HepG2 (cell line): ENCODE measurements around the gene NRL. TPM values are rescaled to one million over a fixed set of nuclear protein-coding genes. Genes with fewer than 3 reads are reported as not detected.
A peak's percentile ranks its signal among the peaks of the same experiment; 100 is the strongest.

Source experiments
- DRAP1 ChIP-seq: IDR thresholded peaks from 2 replicates; pipeline ENCODE4 v1.6.1; 2016; ENCODE audit warnings: missing genetic modification reagents, missing compliant biosample characterization
- ERF ChIP-seq: IDR thresholded peaks from 2 replicates; pipeline ENCODE4 v1.6.1; 2018; ENCODE audit warnings: missing biosample characterization, missing genetic modification reagents
- MAFG ChIP-seq: sonication (generic); formaldehyde crosslinking; IDR thresholded peaks from 2 replicates; pipeline ENCODE4 v1.5.1; 2020; ENCODE audit warnings: mild to moderate bottlenecking, missing genetic modification reagents
- PHF21A ChIP-seq: sonication (generic); formaldehyde crosslinking; IDR thresholded peaks from 2 replicates; pipeline ENCODE4 v1.5.0; 2020; ENCODE audit warnings: mild to moderate bottlenecking, missing genetic modification reagents
- RARA ChIP-seq: IDR thresholded peaks from 2 replicates; pipeline ENCODE4 v1.6.1; 2016; ENCODE audit warnings: missing genetic modification reagents, missing compliant biosample characterization
- TAF15 ChIP-seq: fragments of 200-400 bp; formaldehyde crosslinking; IDR thresholded peaks from one replicate; pipeline ENCODE4 v1.6.1; 2018; ENCODE audit warnings: mild to moderate bottlenecking, low read depth, low read length; ENCODE audit not compliant: poor library complexity, severe bottlenecking
- THAP9 ChIP-seq: sonication (generic); formaldehyde crosslinking; IDR thresholded peaks from 2 replicates; pipeline ENCODE4; 2020; ENCODE audit warnings: missing genetic modification reagents, mild to moderate bottlenecking, borderline replicate concordance
- ZFYVE20 ChIP-seq: sonication (generic); formaldehyde crosslinking; IDR thresholded peaks from 2 replicates; pipeline ENCODE4 v1.8.0; 2023; ENCODE audit warnings: low read depth, mild to moderate bottlenecking, moderate library complexity, missing genetic modification reagents, borderline replicate concordance
- ZNF281 ChIP-seq: sonication (generic); formaldehyde crosslinking; IDR thresholded peaks from 2 replicates; pipeline ENCODE4 v1.4.0; 2020; ENCODE audit warnings: missing genetic modification reagents, borderline replicate concordance
- ZNF513 ChIP-seq: sonication (generic); formaldehyde crosslinking; conservative IDR thresholded peaks from 2 replicates; pipeline ENCODE4 v1.5.0; 2020; ENCODE audit warnings: missing genetic modification reagents
- ZNF768 ChIP-seq: sonication (generic); formaldehyde crosslinking; IDR thresholded peaks from 2 replicates; pipeline ENCODE4 v1.4.0; 2020; ENCODE audit warnings: missing genetic modification reagents
- ZNF781 ChIP-seq: sonication (generic); formaldehyde crosslinking; IDR thresholded peaks from 2 replicates; pipeline ENCODE4 v1.5.1; 2020; ENCODE audit warnings: borderline replicate concordance, mild to moderate bottlenecking, missing genetic modification reagents; ENCODE audit errors: not compliant biosample characterization
- ZNF850 ChIP-seq: sonication (generic); formaldehyde crosslinking; conservative IDR thresholded peaks from 2 replicates; pipeline ENCODE4 v1.9.0; 2021; ENCODE audit warnings: mild to moderate bottlenecking, missing genetic modification reagents
- polyA plus RNA-seq, 8 experiments: library from polyadenylated mRNA; depleted of rRNA in 3 of 8; stranded (reverse) in 7 of 8; unstranded in 1 of 8; fragments of >200 nt; fragmentation: Illumina TruSeq in 4 of 8; extraction: Trizol in 4 of 8; gene quantifications; 2 replicates each; pipeline versions ENCODE4 v1.2.1 to v1.2.3, GENCODE V29; 2011 to 2016; ENCODE audit warnings: low read depth in 4 of 8, missing spikeins in 1 of 8, mixed read lengths in 1 of 8; ENCODE audit not compliant: insufficient read depth in 1 of 8
- total RNA-seq, 5 experiments: library from RNA; depleted of rRNA; stranded (reverse); fragments of >200 nt; fragmentation: Illumina TruSeq; extraction: Trizol; gene quantifications; 2 replicates each; pipeline ENCODE4 v1.2.3, GENCODE V29; 2016; ENCODE audit warnings: low read depth in 1 of 5
- TF ChIP-seq, protein P1 (sequence below): sonication (generic); formaldehyde crosslinking; IDR thresholded peaks from 2 replicates; pipeline ENCODE4 v1.4.0; 2020; ENCODE audit warnings: missing genetic modification reagents
- TF ChIP-seq, protein P2 (sequence below): sonication (generic); formaldehyde crosslinking; IDR thresholded peaks from 2 replicates; pipeline ENCODE4 v1.4.0; 2020; ENCODE audit warnings: missing genetic modification reagents

Gene NRL
- total and polyA plus RNA-seq, 2 of the 13 experiments (the other 11 are each of a cell fraction or from before 2014, with no cell fraction given), result 2.5 to 4.7 TPM

DNA sequence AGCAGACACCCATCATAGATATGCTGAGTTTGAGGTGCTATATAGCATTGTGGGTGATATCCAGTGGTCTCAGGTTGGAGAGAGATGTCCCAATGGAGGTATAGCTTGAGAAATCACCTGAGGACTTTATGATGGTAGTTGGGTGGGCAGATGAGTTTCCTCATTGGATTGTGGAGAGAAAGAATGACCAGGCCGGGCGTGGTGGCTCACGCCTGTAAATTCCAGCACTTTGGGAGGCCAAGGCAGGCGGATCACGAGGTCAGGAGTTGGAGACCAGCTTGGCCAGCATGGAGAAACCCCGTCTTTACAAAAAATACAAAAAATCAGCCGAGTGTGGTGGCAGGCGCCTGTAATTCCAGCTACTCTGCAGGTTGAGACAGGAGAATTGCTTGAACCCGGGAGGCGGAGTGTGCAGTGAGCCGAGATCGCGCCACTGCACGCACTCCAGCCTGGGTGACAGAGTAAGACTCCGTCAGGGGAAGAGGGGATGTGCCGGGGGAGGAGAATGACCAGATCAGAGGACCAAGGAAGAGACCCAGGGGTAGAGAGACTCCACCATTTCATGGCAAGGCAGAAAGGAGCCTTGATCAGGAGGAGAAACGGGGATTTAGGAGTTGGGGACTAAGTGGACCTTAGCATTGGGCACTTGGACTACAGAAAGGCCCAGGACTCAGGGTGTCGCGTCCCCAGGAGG is 21.4 kb downstream of the NRL start (continued):
- TF ChIP-seq ZFYVE20 (CRISPR knock-in tag) (0 out of 2 replicates have a peak, but pooled peaks have one; percentile 40), PHF21A (CRISPR knock-in tag) (no peak), RARA (CRISPR knock-in tag) (no peak), THAP9 (CRISPR knock-in tag) (no peak), ZNF768 (CRISPR knock-in tag) (peak; percentile 14; the same call in 1 of the 2 replicates), ZNF781 (CRISPR knock-in tag) (peak; percentile 49), DRAP1 (no peak), ZNF850 (CRISPR knock-in tag) (no peak), ZNF513 (CRISPR knock-in tag) (no peak), TAF15 (no peak), ERF (CRISPR knock-in tag) (no peak), MAFG (no peak), ZNF281 (CRISPR knock-in tag) (0 out of 2 replicates have a peak, but pooled peaks have one; percentile 5)
- TF ChIP-seq, protein P1, sequence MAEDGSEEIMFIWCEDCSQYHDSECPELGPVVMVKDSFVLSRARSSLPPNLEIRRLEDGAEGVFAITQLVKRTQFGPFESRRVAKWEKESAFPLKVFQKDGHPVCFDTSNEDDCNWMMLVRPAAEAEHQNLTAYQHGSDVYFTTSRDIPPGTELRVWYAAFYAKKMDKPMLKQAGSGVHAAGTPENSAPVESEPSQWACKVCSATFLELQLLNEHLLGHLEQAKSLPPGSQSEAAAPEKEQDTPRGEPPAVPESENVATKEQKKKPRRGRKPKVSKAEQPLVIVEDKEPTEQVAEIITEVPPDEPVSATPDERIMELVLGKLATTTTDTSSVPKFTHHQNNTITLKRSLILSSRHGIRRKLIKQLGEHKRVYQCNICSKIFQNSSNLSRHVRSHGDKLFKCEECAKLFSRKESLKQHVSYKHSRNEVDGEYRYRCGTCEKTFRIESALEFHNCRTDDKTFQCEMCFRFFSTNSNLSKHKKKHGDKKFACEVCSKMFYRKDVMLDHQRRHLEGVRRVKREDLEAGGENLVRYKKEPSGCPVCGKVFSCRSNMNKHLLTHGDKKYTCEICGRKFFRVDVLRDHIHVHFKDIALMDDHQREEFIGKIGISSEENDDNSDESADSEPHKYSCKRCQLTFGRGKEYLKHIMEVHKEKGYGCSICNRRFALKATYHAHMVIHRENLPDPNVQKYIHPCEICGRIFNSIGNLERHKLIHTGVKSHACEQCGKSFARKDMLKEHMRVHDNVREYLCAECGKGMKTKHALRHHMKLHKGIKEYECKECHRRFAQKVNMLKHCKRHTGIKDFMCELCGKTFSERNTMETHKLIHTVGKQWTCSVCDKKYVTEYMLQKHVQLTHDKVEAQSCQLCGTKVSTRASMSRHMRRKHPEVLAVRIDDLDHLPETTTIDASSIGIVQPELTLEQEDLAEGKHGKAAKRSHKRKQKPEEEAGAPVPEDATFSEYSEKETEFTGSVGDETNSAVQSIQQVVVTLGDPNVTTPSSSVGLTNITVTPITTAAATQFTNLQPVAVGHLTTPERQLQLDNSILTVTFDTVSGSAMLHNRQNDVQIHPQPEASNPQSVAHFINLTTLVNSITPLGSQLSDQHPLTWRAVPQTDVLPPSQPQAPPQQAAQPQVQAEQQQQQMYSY (CRISPR knock-in tag), result no peak
- TF ChIP-seq, protein P2, sequence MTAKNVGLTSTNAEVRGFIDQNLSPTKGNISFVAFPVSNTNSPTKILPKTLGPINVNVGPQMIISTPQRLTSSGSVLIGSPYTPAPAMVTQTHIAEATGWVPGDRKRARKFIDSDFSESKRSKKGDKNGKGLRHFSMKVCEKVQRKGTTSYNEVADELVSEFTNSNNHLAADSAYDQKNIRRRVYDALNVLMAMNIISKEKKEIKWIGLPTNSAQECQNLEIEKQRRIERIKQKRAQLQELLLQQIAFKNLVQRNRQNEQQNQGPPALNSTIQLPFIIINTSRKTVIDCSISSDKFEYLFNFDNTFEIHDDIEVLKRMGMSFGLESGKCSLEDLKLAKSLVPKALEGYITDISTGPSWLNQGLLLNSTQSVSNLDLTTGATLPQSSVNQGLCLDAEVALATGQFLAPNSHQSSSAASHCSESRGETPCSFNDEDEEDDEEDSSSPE (CRISPR knock-in tag), result no peak
